IPS-18a (cell line): ENCODE measurements around the gene RIMS1.

ENCODE experiments used
- H3K27ac ChIP-seq: one replicate; pipeline ENCODE4 v1.5.1; 2013; ENCODE audit warnings: low read length
- H3K27me3 ChIP-seq: one replicate; pipeline ENCODE4 v1.6.1; 2013; ENCODE audit warnings: mild to moderate bottlenecking, low read length; ENCODE audit not compliant: control insufficient read depth, insufficient read depth
- H3K36me3 ChIP-seq: one replicate; pipeline ENCODE4 v1.6.1; 2013; ENCODE audit warnings: low read depth, low read length; ENCODE audit not compliant: control insufficient read depth
- H3K4me1 ChIP-seq: one replicate; pipeline ENCODE4 v1.6.1; 2013; ENCODE audit warnings: low read depth, low read length; ENCODE audit not compliant: control insufficient read depth
- H3K4me3 ChIP-seq: one replicate; pipeline ENCODE4 v1.5.1; 2013; ENCODE audit warnings: low read length
- H3K9ac ChIP-seq: one replicate; pipeline ENCODE4 v1.6.1; 2013; ENCODE audit warnings: mild to moderate bottlenecking, low read length, moderate library complexity
- H3K9me3 ChIP-seq: one replicate; pipeline ENCODE4 v1.6.1; 2013; ENCODE audit warnings: low read depth, low read length; ENCODE audit not compliant: control insufficient read depth

Gene RIMS1

GRCh38 chr6:72048080-72048479 is 161.7 kb downstream of the RIMS1 start:
- H3K27ac ChIP-seq, result no peak overlapping the region
- no peak overlapping the region for H3K4me3 ChIP-seq
- H3K9me3 ChIP-seq, result no peaks in the 10 kb centered on the region
- no peaks in the 10 kb centered on the region for H3K27me3 ChIP-seq
- no peak overlapping the region for H3K9ac ChIP-seq
- H3K4me1 ChIP-seq, result no peaks in the 10 kb centered on the region
- H3K36me3 ChIP-seq, result no peaks in the 10 kb centered on the region

- no peaks in the 10 kb centered on the region for H3K27me3 ChIP-seq
- H3K9me3 ChIP-seq, result no peaks in the 10 kb centered on the region
- no peak overlapping the region for H3K27ac ChIP-seq
Observed at GRCh38 chr6:72049376-72049775, 163.0 kb downstream of the RIMS1 start.

GRCh38 chr6:72061286-72061685 is 174.9 kb downstream of the RIMS1 start:
- Histone ChIP-seq H3K9ac (no peak overlapping the region), H3K4me1 (no peaks in the 10 kb centered on the region), H3K4me3 (no peak overlapping the region), H3K27ac (no peak overlapping the region), H3K27me3 (no peaks in the 10 kb centered on the region), H3K9me3 (no peaks in the 10 kb centered on the region), H3K36me3 (no peaks in the 10 kb centered on the region)

More at GRCh38 chr6:72049376-72049775, 163.0 kb downstream of the RIMS1 start:
- Histone ChIP-seq H3K4me1 (no peaks in the 10 kb centered on the region), H3K36me3 (no peaks in the 10 kb centered on the region), H3K9ac (no peak overlapping the region), H3K4me3 (no peak overlapping the region)

- Histone ChIP-seq H3K4me3 (no peak overlapping the region), H3K9me3 (no peaks in the 10 kb centered on the region), H3K27me3 (no peaks in the 10 kb centered on the region), H3K36me3 (no peaks in the 10 kb centered on the region), H3K27ac (no peak overlapping the region), H3K9ac (no peak overlapping the region), H3K4me1 (no peaks in the 10 kb centered on the region)
Observed at GRCh38 chr6:72064399-72064975, 178.1 kb downstream of the RIMS1 start.

- H3K4me3 ChIP-seq, result no peak overlapping the region
- peaks cover 10% of the 10 kb centered on the region for H3K4me1 ChIP-seq
- H3K9me3 ChIP-seq, result no peaks in the 10 kb centered on the region
- H3K27me3 ChIP-seq, result no peaks in the 10 kb centered on the region
- no peak overlapping the region for H3K27ac ChIP-seq
- no peak overlapping the region for H3K9ac ChIP-seq
- no peaks in the 10 kb centered on the region for H3K36me3 ChIP-seq
Observed at GRCh38 chr6:72078096-72078495, 191.7 kb downstream of the RIMS1 start.

GRCh38 chr6:72080260-72080941 is 194.1 kb downstream of the RIMS1 start:
- Histone ChIP-seq H3K9me3 (no peaks in the 10 kb centered on the region), H3K9ac (no peak overlapping the region), H3K27ac (no peak overlapping the region), H3K36me3 (no peaks in the 10 kb centered on the region), H3K4me1 (peaks cover 15% of the 10 kb centered on the region), H3K27me3 (no peaks in the 10 kb centered on the region), H3K4me3 (no peak overlapping the region)

GRCh38 chr6:72081871-72082270 is 195.5 kb downstream of the RIMS1 start:
- no peaks in the 10 kb centered on the region for H3K9me3 ChIP-seq
- no peak overlapping the region for H3K27ac ChIP-seq
- no peaks in the 10 kb centered on the region for H3K36me3 ChIP-seq
- no peaks in the 10 kb centered on the region for H3K27me3 ChIP-seq
- H3K4me1 ChIP-seq, result peaks cover 17% of the 10 kb centered on the region
- no peak overlapping the region for H3K4me3 ChIP-seq
- no peak overlapping the region for H3K9ac ChIP-seq

- H3K4me3 ChIP-seq, result no peak overlapping the region
- H3K9ac ChIP-seq, result no peak overlapping the region
- no peaks in the 10 kb centered on the region for H3K36me3 ChIP-seq
Observed at GRCh38 chr6:72083976-72084375, 197.6 kb downstream of the RIMS1 start.

GRCh38 chr6:72084992-72085569 is 198.7 kb downstream of the RIMS1 start:
- H3K27ac ChIP-seq, result no peak overlapping the region
- H3K9ac ChIP-seq, result peak overlapping the region; percentile 9
- H3K4me3 ChIP-seq, result no peak overlapping the region
- no peaks in the 10 kb centered on the region for H3K27me3 ChIP-seq
- peaks cover 17% of the 10 kb centered on the region for H3K4me1 ChIP-seq
- H3K9me3 ChIP-seq, result no peaks in the 10 kb centered on the region
- no peaks in the 10 kb centered on the region for H3K36me3 ChIP-seq

More at GRCh38 chr6:72083976-72084375, 197.6 kb downstream of the RIMS1 start:
- no peaks in the 10 kb centered on the region for H3K27me3 ChIP-seq
- H3K27ac ChIP-seq, result no peak overlapping the region
- H3K9me3 ChIP-seq, result no peaks in the 10 kb centered on the region
- H3K4me1 ChIP-seq, result peaks cover 17% of the 10 kb centered on the region

- Histone ChIP-seq H3K36me3 (no peaks in the 10 kb centered on the region), H3K9me3 (no peaks in the 10 kb centered on the region), H3K4me3 (no peak overlapping the region), H3K27me3 (no peaks in the 10 kb centered on the region), H3K9ac (no peak overlapping the region), H3K4me1 (no peaks in the 10 kb centered on the region), H3K27ac (no peak overlapping the region)
Observed at GRCh38 chr6:72094506-72094905, 208.2 kb downstream of the RIMS1 start.

- H3K27ac ChIP-seq, result no peak overlapping the region
Observed at GRCh38 chr6:72102561-72102960, 216.2 kb downstream of the RIMS1 start.

GRCh38 chr6:72111611-72112010 is 225.3 kb downstream of the RIMS1 start:
- H3K9me3 ChIP-seq, result no peaks in the 10 kb centered on the region
- H3K27me3 ChIP-seq, result no peaks in the 10 kb centered on the region
- no peaks in the 10 kb centered on the region for H3K4me1 ChIP-seq
- no peak overlapping the region for H3K4me3 ChIP-seq
- no peak overlapping the region for H3K9ac ChIP-seq
- H3K27ac ChIP-seq, result no peak overlapping the region
- no peaks in the 10 kb centered on the region for H3K36me3 ChIP-seq

More at GRCh38 chr6:72102561-72102960, 216.2 kb downstream of the RIMS1 start:
- Histone ChIP-seq H3K36me3 (no peaks in the 10 kb centered on the region), H3K9me3 (no peaks in the 10 kb centered on the region), H3K27me3 (no peaks in the 10 kb centered on the region), H3K4me3 (no peak overlapping the region), H3K9ac (no peak overlapping the region), H3K4me1 (no peaks in the 10 kb centered on the region)
